Endothelial cell of umbilical vein (primary cell): ENCODE data around the gene EML1. TPM values are rescaled to one million over a fixed set of nuclear protein-coding genes. Genes with fewer than 3 reads are reported as not detected.

Experiments
- BruUV-seq: library from RNA; stranded (reverse); fragments of 400-500 nt; replicated peaks from 2 replicates; lab custom pipeline; 2021; lab: Mats Ljungman, UMichigan
- CTCF ChIA-PET: fragments of 300-600, 350-600 bp; sonication (Branson Sonifier 250); formaldehyde crosslinking; loops from one replicate; lab custom pipeline; 2021; ENCODE audit warnings: antibody characterized with exemption, inconsistent platforms; lab: Charles Lee
- POLR2A ChIA-PET: fragments of 300-600, 350-600 bp; sonication (Branson Sonifier 250); formaldehyde crosslinking; loops from one replicate; lab custom pipeline; 2021; ENCODE audit warnings: antibody characterized with exemption, inconsistent platforms; lab: Charles Lee
- DNase-seq: peaks from one replicate; pipeline ENCODE4 v3.0.0-alpha.2; 2011; ENCODE audit warnings: low read depth, low spot score
- FAIRE-seq: peaks from 2 replicates; lab custom pipeline; 2011; peaks lifted over from hg19 to GRCh38; lab: Jason Lieb, UNC
- H2AFZ ChIP-seq: 2 replicates; pipeline ENCODE4 v1.6.0; 2012; ENCODE audit warnings: low read depth, low read length, control low read depth, inconsistent platforms
- H3K27ac ChIP-seq: 2 replicates; pipeline ENCODE4 v1.5.1; 2011; ENCODE audit warnings: low read depth, mild to moderate bottlenecking, control low read depth, low read length, moderate library complexity; ENCODE audit not compliant: insufficient read depth
- H3K27me3 ChIP-seq, 2 experiments: 2 replicates each; pipeline versions ENCODE4 v1.6.0 to v1.6.1; 2011; ENCODE audit warnings: low read length in 2 of 2, mixed read lengths in 1 of 2; ENCODE audit not compliant: control insufficient read depth in 2 of 2, insufficient read depth in 2 of 2
- H3K36me3 ChIP-seq, 2 experiments: 2 replicates in 1 of 2; 3 replicates in 1 of 2; pipeline ENCODE4 v1.5.1; 2011; ENCODE audit warnings: low read length in 2 of 2, mild to moderate bottlenecking in 1 of 2, moderate library complexity in 1 of 2; ENCODE audit not compliant: control insufficient read depth in 2 of 2, insufficient read depth in 2 of 2; ENCODE audit errors: extremely low read depth in 1 of 2
- H3K4me1 ChIP-seq: 3 replicates; pipeline ENCODE4 v1.5.1; 2011; ENCODE audit warnings: mild to moderate bottlenecking, low read length; ENCODE audit not compliant: control insufficient read depth, insufficient read depth; ENCODE audit errors: extremely low read depth
- H3K4me2 ChIP-seq: 2 replicates; pipeline ENCODE4 v1.6.1; 2011; ENCODE audit warnings: low read length, control low read depth, mixed read lengths; ENCODE audit not compliant: insufficient read depth
- H3K4me3 ChIP-seq, 3 experiments: fragments of 200-600 bp in 1 of 3; sonication (generic), shearing (Covaris generic) in 1 of 3; replicated peaks in 1 of 3; 2 replicates each; pipeline ENCODE4 v1.5.1; 2011 to 2016; ENCODE audit warnings: control low read depth in 3 of 3, low read length in 3 of 3, mild to moderate bottlenecking in 2 of 3, inconsistent platforms in 1 of 3, low read depth in 1 of 3, moderate library complexity in 1 of 3; ENCODE audit not compliant: insufficient read depth in 1 of 3
- H3K79me2 ChIP-seq: 2 replicates; pipeline ENCODE4 v1.6.0; 2012; ENCODE audit warnings: low read length, inconsistent platforms; ENCODE audit not compliant: control insufficient read depth, insufficient read depth
- H3K9ac ChIP-seq: replicated peaks from 2 replicates; pipeline ENCODE3; 2011; ENCODE audit warnings: low read length, control low read depth; ENCODE audit not compliant: insufficient read depth; ENCODE audit errors: extremely low read depth
- H3K9me1 ChIP-seq: replicated peaks from 3 replicates; pipeline ENCODE4 v1.6.0; 2011; ENCODE audit warnings: mild to moderate bottlenecking, low read length; ENCODE audit not compliant: control insufficient read depth, insufficient read depth; ENCODE audit errors: extremely low read depth
- H3K9me3 ChIP-seq: replicated peaks from 2 replicates; pipeline ENCODE4 v1.5.1; 2012; ENCODE audit warnings: low read length, inconsistent platforms; ENCODE audit not compliant: control insufficient read depth, insufficient read depth
- H4K20me1 ChIP-seq: replicated peaks from 2 replicates; pipeline ENCODE3; 2011; ENCODE audit warnings: mild to moderate bottlenecking, low read length; ENCODE audit not compliant: control insufficient read depth, insufficient read depth; ENCODE audit errors: extremely low read depth
- EZH2 ChIP-seq: IDR thresholded peaks from 2 replicates; pipeline ENCODE4 v1.6.1; 2012; ENCODE audit warnings: borderline replicate concordance, low read depth, mild to moderate bottlenecking, moderate library complexity, low read length, inconsistent platforms; ENCODE audit not compliant: severe bottlenecking
- FOS ChIP-seq: IDR thresholded peaks from 2 replicates; pipeline ENCODE4 v1.6.1; 2011; ENCODE audit warnings: mild to moderate bottlenecking, low read length, moderate library complexity, borderline replicate concordance; ENCODE audit not compliant: insufficient read depth
- GATA2 ChIP-seq: IDR thresholded peaks from 2 replicates; pipeline ENCODE4 v1.7.0; 2011; ENCODE audit warnings: low read depth, mild to moderate bottlenecking, moderate library complexity, mixed read lengths, low read length; ENCODE audit not compliant: insufficient read length, insufficient read depth
- JUN ChIP-seq: IDR thresholded peaks from 2 replicates; pipeline ENCODE4 v1.6.1; 2011; ENCODE audit warnings: borderline replicate concordance, low read depth; ENCODE audit not compliant: insufficient read length, insufficient read depth
- MYC ChIP-seq: IDR thresholded peaks from one replicate; pipeline ENCODE4 v1.6.1; 2011; ENCODE audit warnings: mild to moderate bottlenecking, low read depth, low read length
- POLR2A ChIP-seq: IDR thresholded peaks from 2 replicates; pipeline ENCODE4 v1.6.1; 2012; ENCODE audit warnings: low read depth, mild to moderate bottlenecking, control low read depth, low read length
- POLR2AphosphoS5 ChIP-seq: IDR thresholded peaks from 2 replicates; pipeline ENCODE4 v1.6.1; 2012; ENCODE audit warnings: low read depth, mild to moderate bottlenecking, control low read depth, low read length, moderate library complexity; ENCODE audit not compliant: insufficient read depth
- dilution Hi-C: fragments of 300-500 bp; cut with MboI; formaldehyde crosslinking; loops from one replicate; pipeline ENCODE4 v1.15.0; 2019; ENCODE audit warnings: low sequenced_read_pairs; ENCODE audit not compliant: extremely low pct_ligation_motif_present
- intact Hi-C: fragments of 100-400 bp; cut with micrococcal nuclease; formaldehyde crosslinking; loops from one replicate; pipeline ENCODE4 v1.10.0; 2022
- polyA plus RNA-seq, 4 experiments: library from polyadenylated mRNA; depleted of rRNA in 3 of 4; stranded (reverse) in 3 of 4; unstranded in 1 of 4; fragments of >200 nt; gene quantifications; 2 replicates each; pipeline versions ENCODE4 v1.2.1 to v1.2.3, GENCODE V29; 2011 to 2012; ENCODE audit warnings: missing spikeins in 1 of 4
- total RNA-seq: library from RNA; stranded (reverse); gene quantifications from 2 replicates; pipeline ENCODE4 v1.2.3, GENCODE V29; 2021
- TF ChIP-seq, protein P1 (sequence below), 2 donors: IDR thresholded peaks; 1 replicate in 1 of 2; 2 replicates in 1 of 2; pipeline ENCODE4 v1.5.1; 2011; ENCODE audit warnings: low read length in 2 of 2, mild to moderate bottlenecking in 2 of 2, moderate library complexity in 2 of 2, control low read depth in 1 of 2, inconsistent platforms in 1 of 2, low read depth in 1 of 2; ENCODE audit not compliant: insufficient read depth in 1 of 2; ENCODE audit errors: extremely low read depth in 1 of 2
- TF ChIP-seq, protein P2 (sequence below): IDR thresholded peaks from 2 replicates; pipeline ENCODE4 v1.6.1; 2011; ENCODE audit not compliant: insufficient read depth, insufficient read length

Gene EML1
- total and polyA plus RNA-seq, 2 donors (not counting 3 experiments of a cell fraction or from before 2014, with no cell fraction given): 22.9 to 33.0 TPM

- FAIRE-seq (no peak), DNase-seq (no peak)
- Histone ChIP-seq H3K9me3 (no peaks in the 10 kb centered on the region), H3K27ac (no peak overlapping the region), H3K4me3 (no peak overlapping the region), H2AFZ (no peak overlapping the region), H3K9me1 (no peaks in the 10 kb centered on the region), H3K79me2 (peaks cover 18% of the 10 kb centered on the region), H3K4me1 (peaks cover 7% of the 10 kb centered on the region), H4K20me1 (no peaks in the 10 kb centered on the region), H3K27me3 (peaks cover 10 to 12% of the 10 kb centered on the region in 2 experiments), H3K9ac (no peak overlapping the region), H3K4me2 (no peak overlapping the region), H3K36me3 (no peaks in the 10 kb centered on the region)
- no TSS peak for BruUV-seq
- CTCF ChIA-PET: interaction anchor here (1.5 to 2.2 kb wide), 2 partner anchors 23 to 223 kb away, joined by 6 to 14 read pairs; no protein-coding TSS in a partner anchor
- POLR2A ChIA-PET: interaction anchor here (0.7 kb wide), 1 partner anchor 212 kb away, joined by 5 read pairs; no protein-coding TSS in a partner anchor
- dilution Hi-C loops: no loop called here
- intact Hi-C loops: loop anchor here (2.0 to 5.0 kb wide), 2 partner anchors 268 to 285 kb away; partner anchors contain the start of genes CYP46A1 and YY1
- TF ChIP-seq, protein P1, sequence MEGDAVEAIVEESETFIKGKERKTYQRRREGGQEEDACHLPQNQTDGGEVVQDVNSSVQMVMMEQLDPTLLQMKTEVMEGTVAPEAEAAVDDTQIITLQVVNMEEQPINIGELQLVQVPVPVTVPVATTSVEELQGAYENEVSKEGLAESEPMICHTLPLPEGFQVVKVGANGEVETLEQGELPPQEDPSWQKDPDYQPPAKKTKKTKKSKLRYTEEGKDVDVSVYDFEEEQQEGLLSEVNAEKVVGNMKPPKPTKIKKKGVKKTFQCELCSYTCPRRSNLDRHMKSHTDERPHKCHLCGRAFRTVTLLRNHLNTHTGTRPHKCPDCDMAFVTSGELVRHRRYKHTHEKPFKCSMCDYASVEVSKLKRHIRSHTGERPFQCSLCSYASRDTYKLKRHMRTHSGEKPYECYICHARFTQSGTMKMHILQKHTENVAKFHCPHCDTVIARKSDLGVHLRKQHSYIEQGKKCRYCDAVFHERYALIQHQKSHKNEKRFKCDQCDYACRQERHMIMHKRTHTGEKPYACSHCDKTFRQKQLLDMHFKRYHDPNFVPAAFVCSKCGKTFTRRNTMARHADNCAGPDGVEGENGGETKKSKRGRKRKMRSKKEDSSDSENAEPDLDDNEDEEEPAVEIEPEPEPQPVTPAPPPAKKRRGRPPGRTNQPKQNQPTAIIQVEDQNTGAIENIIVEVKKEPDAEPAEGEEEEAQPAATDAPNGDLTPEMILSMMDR (IDR thresholded peaks at IDR 0.05; ENCODE audit: extremely low read depth in 1 of 2, insufficient read depth in 1 of 2, low read depth in 1 of 2, low read length in 2 of 2): no peak
- TF ChIP-seq MYC: no peak
- TF ChIP-seq FOS: no peak
- TF ChIP-seq POLR2A: no peak
- TF ChIP-seq EZH2: no peak
- TF ChIP-seq JUN: no peak
- no peak for TF ChIP-seq GATA2
- TF ChIP-seq, protein P2, sequence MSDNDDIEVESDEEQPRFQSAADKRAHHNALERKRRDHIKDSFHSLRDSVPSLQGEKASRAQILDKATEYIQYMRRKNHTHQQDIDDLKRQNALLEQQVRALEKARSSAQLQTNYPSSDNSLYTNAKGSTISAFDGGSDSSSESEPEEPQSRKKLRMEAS: no peak
- TF ChIP-seq POLR2AphosphoS5: no peak
Observed at GRCh38 chr14:99969673-99970322, 176.6 kb downstream of the EML1 start.
